GM18508 (cell line): ENCODE data around the gene SLC8A3.

Source experiments
- ATAC-seq: cut with Tn5 transposase; IDR thresholded peaks from one replicate; pipeline ENCODE4 v1.9.1; 2021; ENCODE audit warnings: moderate number of reproducible peaks; ENCODE audit not compliant: insufficient read depth, unreplicated experiment

The SLC8A3 gene

GRCh38 chr14:70005281-70005805 is 183.4 kb downstream of the SLC8A3 start:
- ATAC-seq = no peak

GRCh38 chr14:70004791-70005190 is 184.0 kb downstream of the SLC8A3 start:
- ATAC-seq = no peak

GRCh38 chr14:70002589-70003346 is 186.0 kb downstream of the SLC8A3 start:
- ATAC-seq = no peak

- no peak for ATAC-seq
Observed at GRCh38 chr14:70000601-70001000, 188.2 kb downstream of the SLC8A3 start.

GRCh38 chr14:69999261-69999674 is 189.5 kb downstream of the SLC8A3 start:
- ATAC-seq = no peak

- no peak for ATAC-seq
Observed at GRCh38 chr14:69997849-69998248, 190.9 kb downstream of the SLC8A3 start.

GRCh38 chr14:69996216-69996615 is 192.5 kb downstream of the SLC8A3 start:
- no peak for ATAC-seq
